Left renal pelvis (tissue), 4 donors: Measurements from ENCODE around the gene CCDC74B. TPM values are rescaled to one million over a fixed set of nuclear protein-coding genes. Genes with fewer than 3 reads are reported as not detected.
"Not testable (repeated sequence)": the region's sequence is repeated elsewhere in the genome, so short reads cannot be mapped to it uniquely, and the experiment has no call there.

ENCODE experiments used
- DNase-seq, 4 donors: peaks; one replicate each; pipeline ENCODE4 v3.0.0-alpha.2; 2013; ENCODE audit warnings: low read depth in 4 of 4, low spot score in 3 of 4
- polyA plus RNA-seq, 4 donors: library from polyadenylated mRNA; unstranded; fragments of 120-200 nt; gene quantifications; one replicate each; pipeline ENCODE4 v1.2.1, GENCODE V29; 2013; ENCODE audit not compliant: insufficient read length in 4 of 4

Gene CCDC74B
- polyA plus RNA-seq, 4 donors, result 5.2 to 23.5 (median 12.5) TPM

- not testable (repeated sequence) for DNase-seq
Measured at GRCh38 chr2:130169163-130169562, 24.3 kb upstream of the CCDC74B start.

GRCh38 chr2:130166611-130167010, 21.7 kb upstream of the CCDC74B start:
- DNase-seq, result not testable (repeated sequence)

- DNase-seq, result no peak
Measured at GRCh38 chr2:130165293-130166016, 20.5 kb upstream of the CCDC74B start.

- no peak for DNase-seq
Measured at GRCh38 chr2:130162968-130163367, 18.1 kb upstream of the CCDC74B start.

GRCh38 chr2:130162486-130162885, 17.6 kb upstream of the CCDC74B start:
- DNase-seq, result not testable (repeated sequence)

- DNase-seq, result not testable (repeated sequence)
Measured at GRCh38 chr2:130160838-130161705, 16.2 kb upstream of the CCDC74B start.

- no peak for DNase-seq
Measured at GRCh38 chr2:130160131-130160530, 15.2 kb upstream of the CCDC74B start.

GRCh38 chr2:130159376-130159775, 14.5 kb upstream of the CCDC74B start:
- not testable (repeated sequence) for DNase-seq

GRCh38 chr2:130158631-130159030, 13.7 kb upstream of the CCDC74B start:
- DNase-seq, result no peak

- DNase-seq, result not testable (repeated sequence)
Measured at GRCh38 chr2:130157825-130158514, 13.1 kb upstream of the CCDC74B start.

GRCh38 chr2:130157354-130157753, 12.4 kb upstream of the CCDC74B start:
- DNase-seq, result not testable (repeated sequence)

- no peak for DNase-seq
Measured at GRCh38 chr2:130156624-130157004, 11.7 kb upstream of the CCDC74B start.

- not testable (repeated sequence) for DNase-seq
Measured at GRCh38 chr2:130155956-130156623, 11.2 kb upstream of the CCDC74B start.

GRCh38 chr2:130154773-130155765, 10.2 kb upstream of the CCDC74B start:
- no peak for DNase-seq

GRCh38 chr2:130154423-130154770, 9.5 kb upstream of the CCDC74B start:
- DNase-seq, result not testable (repeated sequence)

GRCh38 chr2:130153721-130154422, 9.0 kb upstream of the CCDC74B start:
- not testable (repeated sequence) for DNase-seq

GRCh38 chr2:130152816-130153595, 8.1 kb upstream of the CCDC74B start:
- no peak for DNase-seq
